ENCODE measurements around the gene BCLAF1. TPM values are rescaled to one million over a fixed set of nuclear protein-coding genes. Genes with fewer than 3 reads are reported as not detected.

BCLAF1 gene
- total and polyA plus RNA-seq, 7 donors: 17.6 to 139 (median 78.0) TPM

DNA sequence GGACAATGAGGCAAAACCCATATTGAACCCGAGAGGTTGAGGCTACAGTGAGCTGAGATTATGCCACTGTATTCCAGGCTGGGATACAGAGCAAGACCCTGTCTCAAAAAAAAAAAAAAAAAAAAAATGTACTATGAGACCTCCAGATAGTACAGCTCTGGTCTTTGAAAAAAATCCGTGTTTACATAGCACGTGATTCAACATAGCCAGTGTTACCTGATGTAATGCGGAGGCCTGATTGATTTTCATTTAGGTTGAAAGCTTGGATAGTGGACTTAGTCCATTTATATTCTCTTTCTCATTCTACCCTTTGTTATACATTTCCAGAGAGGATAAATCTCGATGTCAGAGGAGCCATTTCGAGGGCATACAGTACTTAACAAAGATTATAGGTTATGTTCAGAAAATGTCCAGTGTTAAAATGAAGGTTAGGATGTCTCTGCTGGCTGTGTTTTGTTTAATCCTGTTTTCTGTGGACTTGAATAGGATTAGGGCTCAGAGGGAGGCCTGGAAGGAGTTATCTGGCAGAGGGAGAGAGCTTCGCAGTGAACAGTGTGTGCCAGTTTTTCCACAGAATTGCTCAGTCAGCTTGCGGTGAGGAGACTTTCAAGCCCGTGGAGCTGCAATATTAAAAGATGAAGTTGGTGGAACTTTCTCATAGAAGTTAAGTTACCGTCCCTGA lies 33.9 kb upstream of the BCLAF1 start:
- Histone ChIP-seq H3K4me1 (peaks cover 0 to 27% (median 0%) of the 10 kb centered on the region in 4 donors), H3K27me3 (no peaks in the 10 kb centered on the region), H3K4me3 (no peak overlapping the region), H3K27ac (no peak overlapping the region), H3K36me3 (no peaks in the 10 kb centered on the region), H3K9me3 (no peaks in the 10 kb centered on the region)
- WGBS, 2 donors: 81 to 85% methylated on average over 10 of the region's 10 CpGs
- no peak for DNase-seq
- intact Hi-C loops (cut with DNase I): no loop called here
- TF ChIP-seq EP300 (IDR thresholded peaks at IDR 0.05): no peak
- TF ChIP-seq POLR2AphosphoS5 (IDR thresholded peaks at IDR 0.05): no peak

- Histone ChIP-seq H3K36me3 (no peaks in the 10 kb centered on the region), H3K27ac (no peak overlapping the region), H3K4me3 (no peak overlapping the region), H3K27me3 (no peaks in the 10 kb centered on the region), H3K4me1 (no peaks in the 10 kb centered on the region), H3K9me3 (no peaks in the 10 kb centered on the region)
- intact Hi-C loops (cut with DNase I): loop anchor here (5.0 kb wide), 1 partner anchor 812 kb away; no protein-coding TSS in a partner anchor
- DNase-seq: no peak
- TF ChIP-seq POLR2A (IDR thresholded peaks at IDR 0.05) (no peak), POLR2AphosphoS5 (IDR thresholded peaks at IDR 0.05) (no peak), CTCF (IDR thresholded peaks at IDR 0.05) (no peak), EP300 (IDR thresholded peaks at IDR 0.05) (no peak)
Measured at GRCh38 chr6:136319732-136320131, 30.1 kb upstream of the BCLAF1 start.

DNA sequence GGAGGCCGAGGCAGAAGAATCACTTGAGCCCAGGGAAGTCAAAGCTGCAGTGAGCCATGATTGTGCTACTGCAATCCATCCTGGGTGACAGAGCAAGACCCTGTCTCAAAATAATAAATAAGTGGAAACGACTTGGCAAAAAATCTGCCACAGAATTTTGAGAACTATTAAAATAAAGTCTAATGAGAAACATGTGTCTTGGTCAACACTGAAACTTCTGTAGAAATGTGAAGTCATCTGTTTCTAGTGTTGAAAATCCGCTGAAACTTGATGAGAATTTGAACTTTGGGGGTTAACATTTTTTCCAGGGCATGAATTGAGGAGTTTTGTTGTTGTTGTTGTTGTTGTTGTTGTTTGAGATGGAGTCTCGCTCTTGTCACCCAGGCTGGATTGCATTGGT lies 29.0 kb upstream of the BCLAF1 start:
- H3K27ac ChIP-seq: no peak overlapping the region
- H3K4me1 ChIP-seq: no peaks in the 10 kb centered on the region
- no peak overlapping the region for H3K4me3 ChIP-seq
- H3K36me3 ChIP-seq: no peaks in the 10 kb centered on the region
- WGBS, 2 donors: 79 to 84% methylated on average over 4 of the region's 4 CpGs
- no peak for TF ChIP-seq CTCF (IDR thresholded peaks at IDR 0.05)
- TF ChIP-seq POLR2A (IDR thresholded peaks at IDR 0.05): no peak
- TF ChIP-seq EP300 (IDR thresholded peaks at IDR 0.05): no peak
- no peak for TF ChIP-seq POLR2AphosphoS5 (IDR thresholded peaks at IDR 0.05)
- intact Hi-C loops (cut with DNase I): loop anchor here (5.0 kb wide), 1 partner anchor 811 kb away; no protein-coding TSS in a partner anchor
- no peak for DNase-seq
- H3K27me3 ChIP-seq: no peaks in the 10 kb centered on the region
- H3K9me3 ChIP-seq: no peaks in the 10 kb centered on the region

- WGBS, 2 donors: 83 to 88% methylated on average over 6 of the region's 6 CpGs
- Histone ChIP-seq H3K9me3 (no peaks in the 10 kb centered on the region), H3K4me1 (no peaks in the 10 kb centered on the region), H3K4me3 (no peak overlapping the region), H3K36me3 (no peaks in the 10 kb centered on the region), H3K27ac (no peak overlapping the region), H3K27me3 (no peaks in the 10 kb centered on the region)
- no peak for TF ChIP-seq POLR2A (IDR thresholded peaks at IDR 0.05)
- no peak for TF ChIP-seq POLR2AphosphoS5 (IDR thresholded peaks at IDR 0.05)
- TF ChIP-seq EP300 (IDR thresholded peaks at IDR 0.05): no peak
- no peak for TF ChIP-seq CTCF (IDR thresholded peaks at IDR 0.05)
- no peak for DNase-seq
- intact Hi-C loops (cut with DNase I): loop anchor here (5.0 kb wide), 1 partner anchor 811 kb away; no protein-coding TSS in a partner anchor
Measured at GRCh38 chr6:136317971-136318370, 28.3 kb upstream of the BCLAF1 start.

DNA sequence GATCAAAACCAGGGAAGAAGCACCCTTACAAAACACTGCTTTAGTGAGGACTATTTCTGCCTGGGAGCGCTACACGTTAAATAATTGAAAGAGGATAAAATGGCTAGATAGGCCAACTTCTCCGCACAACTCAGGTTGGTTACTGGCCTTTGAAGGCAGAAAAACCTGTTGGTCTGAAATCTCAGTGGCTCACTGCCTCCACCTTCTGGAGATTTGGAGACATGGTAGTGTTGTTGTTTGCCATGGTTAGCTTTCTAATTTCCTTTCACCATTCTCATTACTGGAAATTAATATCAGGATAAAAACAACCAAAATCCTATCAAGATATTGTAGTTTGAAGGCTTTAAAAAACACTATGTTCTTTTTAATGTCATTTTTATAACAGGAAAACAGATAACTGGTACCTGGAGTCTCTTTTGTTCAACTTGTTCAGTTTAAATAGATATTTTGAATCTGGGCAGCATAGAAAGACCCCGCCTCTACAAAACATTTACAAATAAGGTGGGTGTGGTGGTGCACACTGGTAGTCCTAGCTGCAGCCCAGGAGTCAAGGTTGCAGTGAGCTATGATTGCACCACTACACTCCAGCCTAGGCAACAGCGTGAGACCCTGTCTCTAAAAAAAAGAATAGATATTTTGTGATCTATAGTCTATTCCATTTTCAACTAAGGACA lies 27.5 kb upstream of the BCLAF1 start:
- Histone ChIP-seq H3K27ac (no peak overlapping the region), H3K36me3 (no peaks in the 10 kb centered on the region), H3K4me3 (no peak overlapping the region), H3K9me3 (no peaks in the 10 kb centered on the region), H3K27me3 (no peaks in the 10 kb centered on the region), H3K4me1 (no peaks in the 10 kb centered on the region)
- TF ChIP-seq CTCF (IDR thresholded peaks at IDR 0.05) (peak; percentile 52 to 77 (median 63)), POLR2A (IDR thresholded peaks at IDR 0.05) (no peak), EP300 (IDR thresholded peaks at IDR 0.05) (no peak)
- DNase-seq: no peak
- intact Hi-C loops (cut with DNase I): loop anchor here (5.0 kb wide), 1 partner anchor 810 kb away; no protein-coding TSS in a partner anchor
- 25 to 50% methylated on average over 5 of the region's 5 CpGs for WGBS, 2 donors
